H1 (cell line): Measurements from ENCODE around the gene ZNF804B.

ENCODE experiments used
- ATF3 ChIP-seq: IDR thresholded peaks from 2 replicates; pipeline ENCODE4 v1.6.1; 2011; ENCODE audit warnings: low read depth, mild to moderate bottlenecking, low read length; ENCODE audit not compliant: insufficient read depth
- BCL11A ChIP-seq, 2 experiments: IDR thresholded peaks; one replicate each; pipeline ENCODE4 v1.6.1; 2011; ENCODE audit warnings: low read depth in 2 of 2, low read length in 2 of 2, mild to moderate bottlenecking in 2 of 2
- EGR1 ChIP-seq: IDR thresholded peaks from 2 replicates; pipeline ENCODE4 v1.6.1; 2011; ENCODE audit warnings: low read depth, low read length, borderline replicate concordance
- EP300 ChIP-seq, 2 experiments: IDR thresholded peaks; 1 replicate in 1 of 2; 2 replicates in 1 of 2; pipeline ENCODE4 v1.6.1; 2011 to 2012; ENCODE audit warnings: low read depth in 2 of 2, low read length in 2 of 2, mild to moderate bottlenecking in 2 of 2, borderline replicate concordance in 1 of 2, inconsistent platforms in 1 of 2, moderate library complexity in 1 of 2
- JUND ChIP-seq: IDR thresholded peaks from 2 replicates; pipeline ENCODE4 v1.6.1; 2011; ENCODE audit warnings: mild to moderate bottlenecking, improper control_type of control experiment, low read length
- MAFK ChIP-seq: IDR thresholded peaks from 2 replicates; pipeline ENCODE4 v1.6.1; 2012; ENCODE audit warnings: low read depth, mild to moderate bottlenecking, improper control_type of control experiment, low read length
- POLR2A ChIP-seq, 2 experiments: IDR thresholded peaks; 1 replicate in 1 of 2; 2 replicates in 1 of 2; pipeline ENCODE4 v1.6.1; 2011; ENCODE audit warnings: low read depth in 2 of 2, low read length in 2 of 2, mild to moderate bottlenecking in 2 of 2; ENCODE audit errors: control extremely low read depth in 1 of 2
- POLR2AphosphoS5 ChIP-seq: IDR thresholded peaks from 2 replicates; pipeline ENCODE4 v1.6.1; 2011; ENCODE audit warnings: low read depth, low read length
- RFX5 ChIP-seq: IDR thresholded peaks from 2 replicates; pipeline ENCODE4 v1.6.1; 2011; ENCODE audit warnings: low read depth, low read length, improper control_type of control experiment, borderline replicate concordance
- SAP30 ChIP-seq: fragments of 300-600 bp; sonication (generic); IDR thresholded peaks from 2 replicates; pipeline ENCODE4 v1.7.1; 2012; ENCODE audit warnings: low read length, moderate library complexity, mild to moderate bottlenecking, inconsistent platforms; ENCODE audit not compliant: insufficient read depth, insufficient replicate concordance
- USF2 ChIP-seq: IDR thresholded peaks from 2 replicates; pipeline ENCODE4 v1.6.1; 2011; ENCODE audit warnings: low read length, improper control_type of control experiment
- ZNF274 ChIP-seq: IDR thresholded peaks from 2 replicates; pipeline ENCODE4 v1.7.0; 2012; ENCODE audit warnings: low read length, borderline replicate concordance; ENCODE audit errors: extremely low read depth
- TF ChIP-seq, protein P1 (sequence below), 3 experiments: IDR thresholded peaks; 1 replicate in 2 of 3; 2 replicates in 1 of 3; pipeline versions ENCODE4 v1.5.1 to v1.6.1; 2011; ENCODE audit warnings: low read length in 3 of 3, mild to moderate bottlenecking in 3 of 3, inconsistent platforms in 2 of 3, low read depth in 1 of 3, moderate library complexity in 1 of 3; ENCODE audit not compliant: insufficient read depth in 1 of 3; ENCODE audit errors: control extremely low read depth in 1 of 3

DNA sequence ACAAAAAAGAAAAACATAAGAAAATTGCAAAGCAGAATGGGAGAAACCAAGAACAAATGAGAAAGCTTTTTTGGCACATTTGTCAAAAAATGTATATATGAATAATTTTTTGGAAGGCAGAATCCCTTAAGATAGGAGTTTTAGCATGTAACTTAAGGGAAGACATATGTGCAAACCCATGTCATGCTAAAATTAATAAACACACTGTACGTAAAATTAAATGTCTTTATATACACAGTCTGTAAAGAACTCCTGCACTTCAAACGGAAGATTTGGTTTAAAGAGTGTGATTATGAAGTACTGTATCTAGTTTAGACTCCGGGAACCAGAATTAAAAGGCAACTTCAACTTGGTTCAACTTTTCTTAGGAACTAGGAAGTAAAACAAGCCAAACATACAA lies 405.9 kb downstream of the ZNF804B start:
- TF ChIP-seq, protein P1, sequence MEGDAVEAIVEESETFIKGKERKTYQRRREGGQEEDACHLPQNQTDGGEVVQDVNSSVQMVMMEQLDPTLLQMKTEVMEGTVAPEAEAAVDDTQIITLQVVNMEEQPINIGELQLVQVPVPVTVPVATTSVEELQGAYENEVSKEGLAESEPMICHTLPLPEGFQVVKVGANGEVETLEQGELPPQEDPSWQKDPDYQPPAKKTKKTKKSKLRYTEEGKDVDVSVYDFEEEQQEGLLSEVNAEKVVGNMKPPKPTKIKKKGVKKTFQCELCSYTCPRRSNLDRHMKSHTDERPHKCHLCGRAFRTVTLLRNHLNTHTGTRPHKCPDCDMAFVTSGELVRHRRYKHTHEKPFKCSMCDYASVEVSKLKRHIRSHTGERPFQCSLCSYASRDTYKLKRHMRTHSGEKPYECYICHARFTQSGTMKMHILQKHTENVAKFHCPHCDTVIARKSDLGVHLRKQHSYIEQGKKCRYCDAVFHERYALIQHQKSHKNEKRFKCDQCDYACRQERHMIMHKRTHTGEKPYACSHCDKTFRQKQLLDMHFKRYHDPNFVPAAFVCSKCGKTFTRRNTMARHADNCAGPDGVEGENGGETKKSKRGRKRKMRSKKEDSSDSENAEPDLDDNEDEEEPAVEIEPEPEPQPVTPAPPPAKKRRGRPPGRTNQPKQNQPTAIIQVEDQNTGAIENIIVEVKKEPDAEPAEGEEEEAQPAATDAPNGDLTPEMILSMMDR (IDR thresholded peaks at IDR 0.05; ENCODE audit: control extremely low read depth in 1 of 3, insufficient read depth in 1 of 3, low read depth in 1 of 3, low read length in 3 of 3): no peak
- TF ChIP-seq MAFK (no peak), POLR2A (IDR thresholded peaks at IDR 0.05; ENCODE audit: control extremely low read depth in 1 of 2, low read depth in 2 of 2, low read length in 2 of 2) (no peak), ZNF274 (no peak), JUND (no peak), RFX5 (no peak), BCL11A (IDR thresholded peaks at IDR 0.05; ENCODE audit: low read depth in 2 of 2, low read length in 2 of 2) (no peak), ATF3 (no peak), SAP30 (no peak), EGR1 (no peak), POLR2AphosphoS5 (no peak), USF2 (no peak), EP300 (IDR thresholded peaks at IDR 0.05; ENCODE audit: borderline replicate concordance in 1 of 2, low read depth in 2 of 2, low read length in 2 of 2) (no peak)
